Sigmoid colon (tissue), 7 donors: ENCODE measurements around the gene KIF26B. TPM values are rescaled to one million over a fixed set of nuclear protein-coding genes. Genes with fewer than 3 reads are reported as not detected.

Source experiments
- DNase-seq: peaks from one replicate; pipeline ENCODE4 v3.0.0-alpha.2; 2019
- H3K27ac ChIP-seq, 4 donors: fragments of 200-600 bp; sonication (generic); one replicate each; pipeline ENCODE4 v1.5.1; 2016 to 2019; ENCODE audit warnings: mild to moderate bottlenecking in 1 of 4
- H3K27me3 ChIP-seq, 3 donors: fragments of 200-600 bp; sonication (generic); one replicate each; pipeline ENCODE4 v1.5.1; 2019; ENCODE audit warnings: mild to moderate bottlenecking in 1 of 3
- H3K36me3 ChIP-seq, 4 donors: fragments of 200-600 bp; sonication (generic); one replicate each; pipeline ENCODE4 v1.5.1; 2016 to 2019
- H3K4me1 ChIP-seq, 4 donors: fragments of 200-600 bp; sonication (generic); one replicate each; pipeline ENCODE4 v1.5.1; 2017 to 2019
- H3K4me3 ChIP-seq, 4 donors: fragments of 200-600 bp; sonication (generic); one replicate each; pipeline ENCODE4 v1.5.1; 2017 to 2019; ENCODE audit warnings: mild to moderate bottlenecking in 2 of 4, moderate library complexity in 1 of 4
- H3K9me3 ChIP-seq, 4 donors: fragments of 200-600 bp in 3 of 4; sonication (generic) in 3 of 4; one replicate each; pipeline versions ENCODE4 v1.5.1 to v1.6.1; 2013 to 2019
- CTCF ChIP-seq, 4 experiments: fragments of 450-650 bp in 3 of 4; fragments of 200-600 bp in 1 of 4; IDR thresholded peaks; one replicate each; pipeline ENCODE4 v1.5.1; 2016 to 2019; ENCODE audit warnings: antibody characterized with exemption in 4 of 4, mild to moderate bottlenecking in 3 of 4, moderate library complexity in 2 of 4
- EP300 ChIP-seq, 4 donors: sonication (generic); formaldehyde crosslinking; IDR thresholded peaks; one replicate each; pipeline ENCODE4 v1.6.1; 2017; ENCODE audit warnings: antibody characterized with exemption in 4 of 4
- POLR2A ChIP-seq, 2 donors: fragments of 450-650 bp; IDR thresholded peaks; one replicate each; pipeline ENCODE4 v1.6.1; 2016; ENCODE audit warnings: antibody characterized with exemption in 2 of 2, mild to moderate bottlenecking in 2 of 2, moderate library complexity in 2 of 2
- POLR2AphosphoS5 ChIP-seq, 4 donors: sonication (generic); formaldehyde crosslinking; IDR thresholded peaks; one replicate each; pipeline ENCODE4 v1.6.1; 2017; ENCODE audit warnings: antibody characterized with exemption in 4 of 4
- WGBS, 2 donors: extraction: QIAGEN DNeasy Blood & Tissue Kit; methylation state at CpG; one replicate each; pipeline ENCODE4 v1.1.7; 2013; 5-methylcytosine and 5-hydroxymethylcytosine counted together
- intact Hi-C: fragments of 100-400 bp; cut with DNase I; formaldehyde crosslinking; loops from one replicate; pipeline ENCODE4 v1.15.1; 2023
- polyA plus RNA-seq, 3 donors: library from polyadenylated mRNA; stranded (reverse); fragments of 200-250 nt; gene quantifications; one replicate each; pipeline ENCODE4 v1.2.3, GENCODE V29; 2013
- total RNA-seq, 4 donors: library from RNA; depleted of rRNA; stranded (reverse); fragments of >200 nt; gene quantifications; one replicate each; pipeline ENCODE4 v1.1.0, GENCODE V29; 2016
- donor health status: healthy with polysubstance abuse.
- donor health status: Bipolar disorder and iron deficiency.
- donor health status: healthy.

The KIF26B gene
- total and polyA plus RNA-seq, 7 donors, result under 0.01 to 5.5 (median 1.4) TPM; not detected in 1

- H3K9me3 ChIP-seq, result no peaks in the 10 kb centered on the region
- 53 to 63% methylated on average over 6 of the region's 6 CpGs for WGBS, 2 donors
- no peak for DNase-seq
- H3K36me3 ChIP-seq, result no peaks in the 10 kb centered on the region
- H3K27ac ChIP-seq, result peak overlapping the region in 2 of 4 donors; percentile 6 to 16
- intact Hi-C loops, result no loop called here
- peaks cover 0 to 15% (median 11%) of the 10 kb centered on the region in 4 donors for H3K4me1 ChIP-seq
- no peak overlapping the region for H3K4me3 ChIP-seq
- TF ChIP-seq POLR2A (IDR thresholded peaks at IDR 0.05), result no peak
- no peak for TF ChIP-seq EP300 (IDR thresholded peaks at IDR 0.05)
- TF ChIP-seq CTCF (IDR thresholded peaks at IDR 0.05), result no peak
- TF ChIP-seq POLR2AphosphoS5 (IDR thresholded peaks at IDR 0.05), result peak in 2 of 4 donors; percentile 59 to 68
- H3K27me3 ChIP-seq, result no peaks in the 10 kb centered on the region
Measured at GRCh38 chr1:245566952-245567351, 412.2 kb downstream of the KIF26B start.

GRCh38 chr1:245571815-245572294 lies 417.1 kb downstream of the KIF26B start:
- Histone ChIP-seq H3K27me3 (no peaks in the 10 kb centered on the region), H3K27ac (no peak overlapping the region), H3K4me1 (peaks cover 0 to 9% (median 7%) of the 10 kb centered on the region in 4 donors), H3K36me3 (no peaks in the 10 kb centered on the region), H3K9me3 (no peaks in the 10 kb centered on the region), H3K4me3 (no peak overlapping the region)
- intact Hi-C loops, result no loop called here
- 50 to 74% methylated on average over 11 of the region's 11 CpGs for WGBS, 2 donors
- DNase-seq, result no peak
- TF ChIP-seq CTCF (IDR thresholded peaks at IDR 0.05) (no peak), POLR2A (IDR thresholded peaks at IDR 0.05) (no peak), EP300 (IDR thresholded peaks at IDR 0.05) (no peak), POLR2AphosphoS5 (IDR thresholded peaks at IDR 0.05) (no peak)

- DNase-seq, result no peak
- H3K4me3 ChIP-seq, result no peak overlapping the region
- H3K27ac ChIP-seq, result no peak overlapping the region
- H3K27me3 ChIP-seq, result no peaks in the 10 kb centered on the region
- no peaks in the 10 kb centered on the region for H3K36me3 ChIP-seq
- H3K4me1 ChIP-seq, result peaks cover 0 to under 1% (median 0%) of the 10 kb centered on the region in 4 donors
- WGBS, 2 donors, result 75 to 86% methylated on average over 7 of the region's 7 CpGs
- TF ChIP-seq POLR2AphosphoS5 (IDR thresholded peaks at IDR 0.05), result no peak
- no peak for TF ChIP-seq POLR2A (IDR thresholded peaks at IDR 0.05)
- TF ChIP-seq CTCF (IDR thresholded peaks at IDR 0.05), result no peak
- no peaks in the 10 kb centered on the region for H3K9me3 ChIP-seq
- intact Hi-C loops, result no loop called here
Measured at GRCh38 chr1:245572709-245573108, 417.9 kb downstream of the KIF26B start.

- no peaks in the 10 kb centered on the region for H3K9me3 ChIP-seq
- no peak overlapping the region for H3K4me3 ChIP-seq
- H3K27ac ChIP-seq, result no peak overlapping the region
- H3K4me1 ChIP-seq, result no peaks in the 10 kb centered on the region
- TF ChIP-seq EP300 (IDR thresholded peaks at IDR 0.05) (no peak), POLR2A (IDR thresholded peaks at IDR 0.05) (no peak), CTCF (IDR thresholded peaks at IDR 0.05) (no peak), POLR2AphosphoS5 (IDR thresholded peaks at IDR 0.05) (no peak)
- intact Hi-C loops, result no loop called here
- WGBS, 2 donors, result 36 to 67% methylated on average over 2 of the region's 2 CpGs
- H3K27me3 ChIP-seq, result peaks cover 0 to 12% (median 0%) of the 10 kb centered on the region in 3 donors
- DNase-seq, result no peak
- no peaks in the 10 kb centered on the region for H3K36me3 ChIP-seq
Measured at GRCh38 chr1:245575710-245576109, 420.9 kb downstream of the KIF26B start.

GRCh38 chr1:245576323-245576722 lies 421.5 kb downstream of the KIF26B start:
- Histone ChIP-seq H3K9me3 (no peaks in the 10 kb centered on the region), H3K27ac (no peak overlapping the region), H3K36me3 (no peaks in the 10 kb centered on the region), H3K4me1 (no peaks in the 10 kb centered on the region), H3K4me3 (no peak overlapping the region), H3K27me3 (peaks cover 0 to 14% (median 0%) of the 10 kb centered on the region in 3 donors)
- 50 to 77% methylated on average over 4 of the region's 4 CpGs for WGBS, 2 donors
- no peak for TF ChIP-seq EP300 (IDR thresholded peaks at IDR 0.05)
- TF ChIP-seq CTCF (IDR thresholded peaks at IDR 0.05), result no peak
- no peak for TF ChIP-seq POLR2A (IDR thresholded peaks at IDR 0.05)
- TF ChIP-seq POLR2AphosphoS5 (IDR thresholded peaks at IDR 0.05), result no peak
- no peak for DNase-seq
- intact Hi-C loops, result no loop called here
